Panc1 (cell line): ENCODE data around the gene RNF130. TPM values are rescaled to one million over a fixed set of nuclear protein-coding genes. Genes with fewer than 3 reads are reported as not detected.

Experiments used
- ATAC-seq: fragments of 200-7000 bp; cut with Tn5 transposase; 2 replicates; pipeline ENCODE4 v1.9.1; 2020; ENCODE audit warnings: mild to moderate bottlenecking, moderate library complexity
- BruUV-seq: library from RNA; stranded (reverse); fragments of 400-500 nt; replicated peaks from 2 replicates; lab custom pipeline; 2021; lab: Mats Ljungman, UMichigan
- CTCF ChIA-PET: fragments of 300-600 bp; sonication (Branson Sonifier 250); formaldehyde crosslinking; loops from one replicate; lab custom pipeline; 2022; ENCODE audit warnings: antibody characterized with exemption; lab: Charles Lee
- POLR2A ChIA-PET: fragments of 300-600 bp; sonication (Branson Sonifier 250); formaldehyde crosslinking; loops from one replicate; lab custom pipeline; 2022; ENCODE audit warnings: antibody characterized with exemption; lab: Charles Lee
- DNase-seq: peaks from one replicate; pipeline ENCODE4 v3.0.0-alpha.2; 2010; ENCODE audit warnings: low read depth, low spot score
- H3K27ac ChIP-seq: 2 replicates; pipeline ENCODE4 v1.5.1; 2011; ENCODE audit warnings: mild to moderate bottlenecking, low read length, inconsistent platforms
- H3K27me3 ChIP-seq: fragments of 200-500 bp; sonication (Bioruptor generic); 2 replicates; pipeline ENCODE4 v1.6.0; 2014; ENCODE audit warnings: low read length, inconsistent platforms; ENCODE audit not compliant: control insufficient read depth, insufficient read depth
- H3K36me3 ChIP-seq: fragments of 200-500 bp; sonication (Bioruptor generic); 2 replicates; pipeline ENCODE4 v1.5.1; 2014; ENCODE audit warnings: inconsistent platforms, mild to moderate bottlenecking, low read length, moderate library complexity; ENCODE audit not compliant: control insufficient read depth, insufficient read depth
- H3K4me1 ChIP-seq: 2 replicates; pipeline ENCODE4 v1.5.1; 2011; ENCODE audit warnings: inconsistent platforms, mild to moderate bottlenecking, low read length, moderate library complexity; ENCODE audit not compliant: control insufficient read depth, insufficient read depth
- H3K4me3 ChIP-seq, 2 experiments: 2 replicates each; pipeline ENCODE4 v1.5.1; 2011 to 2012; ENCODE audit warnings: low read depth in 2 of 2, low read length in 2 of 2, mild to moderate bottlenecking in 2 of 2, inconsistent platforms in 1 of 2, moderate library complexity in 1 of 2
- H3K9me3 ChIP-seq: fragments of 200-500 bp; sonication (Bioruptor generic); 2 replicates; pipeline ENCODE4 v1.5.1; 2014; ENCODE audit warnings: low read depth, mild to moderate bottlenecking, inconsistent platforms, low read length, moderate library complexity; ENCODE audit not compliant: control insufficient read depth, insufficient read depth
- CTCF ChIP-seq: fragments of 450-650 bp; IDR thresholded peaks from 2 replicates; pipeline ENCODE4 v1.5.1; 2017; ENCODE audit warnings: mild to moderate bottlenecking
- POLR2AphosphoS5 ChIP-seq: IDR thresholded peaks from 2 replicates; pipeline ENCODE4 v1.6.1; 2012; ENCODE audit warnings: mild to moderate bottlenecking, low read depth, low read length, moderate library complexity
- REST ChIP-seq, 2 experiments: IDR thresholded peaks; 2 replicates each; pipeline ENCODE4 v1.6.1; 2011 to 2012; ENCODE audit warnings: low read depth in 2 of 2, control low read depth in 1 of 2, low read length in 1 of 2, mild to moderate bottlenecking in 1 of 2, moderate library complexity in 1 of 2; ENCODE audit not compliant: insufficient read depth in 1 of 2
- SIN3A ChIP-seq: IDR thresholded peaks from 2 replicates; pipeline ENCODE4 v1.6.1; 2012; ENCODE audit warnings: low read depth, mild to moderate bottlenecking, low read length, moderate library complexity, borderline replicate concordance; ENCODE audit not compliant: insufficient read depth
- TCF7L2 ChIP-seq: IDR thresholded peaks from 2 replicates; pipeline ENCODE4 v1.6.1; 2011; ENCODE audit warnings: mild to moderate bottlenecking, low read depth, low read length, inconsistent platforms
- in situ Hi-C: cut with HindIII; loops from 2 replicates; pipeline ENCODE4 v1.10.0; 2016; ENCODE audit warnings: low sequenced_read_pairs, low pct_unique_long_range_greater_than_20kb
- intact Hi-C: fragments of 100-400 bp; cut with micrococcal nuclease; formaldehyde crosslinking; loops from one replicate; pipeline ENCODE4 v1.10.0; 2022; ENCODE audit not compliant: unreplicated experiment
- total RNA-seq: library from RNA; stranded (reverse); gene quantifications from one replicate; pipeline ENCODE4 v1.2.1, GENCODE V29; 2021; ENCODE audit not compliant: unreplicated experiment

RNF130 gene
- total RNA-seq, 1 experiment from 2014 or later = 73.1 TPM

GRCh38 chr5:180100621-180101450 lies 29.3 kb upstream of the RNF130 start:
- ATAC-seq = no peak
- H3K27ac ChIP-seq = no peak overlapping the region
- H3K4me3 ChIP-seq = no peak overlapping the region
- intact Hi-C loops (no loop called here), in situ Hi-C loops (no loop called here)
- no peak for DNase-seq
- H3K36me3 ChIP-seq = no peaks in the 10 kb centered on the region
- no peak for TF ChIP-seq SIN3A
- TF ChIP-seq POLR2AphosphoS5 = no peak
- TF ChIP-seq REST (IDR thresholded peaks at IDR 0.05; ENCODE audit: insufficient read depth in 1 of 2, low read depth in 2 of 2, low read length in 1 of 2) = no peak
- ChIA-PET POLR2A (no interaction called here), CTCF (no interaction called here)
- H3K27me3 ChIP-seq = peaks cover 5% of the 10 kb centered on the region; the same call in 1 of the 2 replicates
- H3K4me1 ChIP-seq = no peaks in the 10 kb centered on the region
- H3K9me3 ChIP-seq = no peaks in the 10 kb centered on the region; the same call in 1 of the 2 replicates
- BruUV-seq = no TSS peak

GRCh38 chr5:180099733-180100611 lies 28.4 kb upstream of the RNF130 start:
- TF ChIP-seq TCF7L2 = no peak
- TF ChIP-seq CTCF = no peak
- TF ChIP-seq POLR2AphosphoS5 = no peak
- no peak for TF ChIP-seq SIN3A
- no peak for TF ChIP-seq REST (IDR thresholded peaks at IDR 0.05; ENCODE audit: insufficient read depth in 1 of 2, low read depth in 2 of 2, low read length in 1 of 2)
- no peaks in the 10 kb centered on the region for H3K4me1 ChIP-seq
- no peaks in the 10 kb centered on the region for H3K9me3 ChIP-seq
- intact Hi-C loops (loop anchor here (10.0 kb wide), 1 partner anchor 245 kb away; the partner anchor contains the start of gene MRNIP), in situ Hi-C loops (no loop called here)
- H3K4me3 ChIP-seq = no peak overlapping the region
- no TSS peak for BruUV-seq
- ATAC-seq (0 out of 2 replicates have a peak, but pooled peaks have one; percentile 13), DNase-seq (no peak)
- H3K36me3 ChIP-seq = no peaks in the 10 kb centered on the region
- H3K27me3 ChIP-seq = peaks cover 5% of the 10 kb centered on the region; the same call in 1 of the 2 replicates
- no peak overlapping the region for H3K27ac ChIP-seq
- ChIA-PET CTCF (no interaction called here), POLR2A (no interaction called here)
